Hematopoietic multipotent progenitor cell treated with erythropoietin and hydrocortisone succinate and interleukin-3 and kit ligand, for 4 days (in vitro differentiated cells): Measurements from ENCODE around the gene EGLN2.
"Not testable (repeated sequence)": the region's sequence is repeated elsewhere in the genome, so short reads cannot be mapped to it uniquely, and the experiment has no call there.

Source experiments
- DNase-seq: peaks from one replicate; pipeline ENCODE4 v3.0.0-alpha.2; 2015

The EGLN2 gene

DNA sequence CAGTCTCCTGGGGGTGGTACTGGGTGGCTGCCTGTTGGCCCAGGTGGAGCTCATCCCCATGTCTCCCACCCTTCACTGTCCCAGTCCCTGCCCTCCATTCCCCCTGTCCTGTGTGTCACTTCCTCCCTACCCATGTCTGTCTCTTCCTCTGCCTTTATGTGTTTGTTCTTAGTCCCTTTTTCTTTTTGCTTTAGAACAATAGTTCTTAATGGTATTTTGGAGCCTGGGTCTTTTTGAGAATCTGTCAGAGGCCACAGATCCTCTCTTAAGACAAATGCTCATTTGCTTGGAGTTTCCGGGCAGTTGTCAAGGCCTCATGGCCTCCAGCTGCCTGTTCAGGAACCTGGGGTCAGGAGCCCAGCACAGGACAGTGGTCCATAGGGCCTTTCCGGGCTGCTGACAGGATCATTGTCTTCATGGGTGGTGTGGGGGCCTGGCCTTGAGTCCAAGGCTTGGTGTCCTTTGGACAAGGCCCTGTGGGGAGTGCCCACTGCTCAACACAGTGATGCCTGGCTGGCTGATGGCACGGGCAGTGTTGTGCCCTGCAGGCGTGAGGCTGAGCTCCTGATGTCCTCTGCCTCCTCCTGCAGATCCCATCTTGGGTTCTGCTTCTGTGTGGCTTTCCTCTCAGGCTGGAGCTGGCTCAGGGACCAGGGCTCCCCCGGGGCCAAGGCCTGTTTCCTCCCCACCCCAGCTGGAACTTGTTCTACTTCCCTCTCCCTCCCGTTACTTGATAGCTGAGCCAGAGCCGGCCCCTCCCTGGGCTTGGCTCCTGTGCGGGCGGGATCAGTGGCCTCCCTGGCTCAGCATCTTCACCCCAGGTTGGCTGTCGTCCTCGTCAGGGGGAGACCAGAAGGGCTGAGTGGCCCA is 3.5 kb downstream of the EGLN2 start:
- DNase-seq: peak; percentile 47

DNA sequence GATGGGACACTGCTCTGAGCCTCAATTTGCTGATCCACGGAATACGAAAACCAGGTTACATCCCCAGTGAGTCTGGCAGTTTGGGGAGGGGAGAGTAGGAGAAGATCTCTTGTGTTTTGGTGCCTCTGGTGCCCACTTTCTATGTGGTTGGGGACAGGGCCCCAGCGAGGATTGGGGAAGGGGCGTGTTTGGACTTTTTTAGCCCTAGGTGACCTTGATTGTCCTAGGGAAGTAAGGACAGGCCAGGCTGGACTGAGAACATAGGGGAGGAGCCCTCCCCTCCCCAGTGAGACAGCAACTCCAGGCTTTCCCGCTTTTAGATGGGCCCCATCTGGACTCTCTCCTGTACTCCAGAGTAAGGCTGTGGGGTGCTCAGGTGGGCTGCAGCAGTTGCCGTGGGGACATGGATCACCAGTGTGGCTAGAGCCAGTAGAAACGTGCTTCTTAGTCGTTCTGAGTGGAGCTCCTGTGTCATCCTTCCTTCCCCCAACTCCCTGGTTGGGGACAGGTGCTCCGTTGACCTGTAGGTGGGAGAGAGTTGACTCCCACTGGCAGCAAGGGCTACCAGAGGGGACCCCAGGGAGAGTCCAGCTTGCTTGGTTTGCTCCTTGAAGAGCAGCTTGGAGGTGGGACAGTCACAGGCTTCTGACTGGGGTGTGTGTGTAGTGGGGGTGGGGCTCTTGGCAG is 4.3 kb downstream of the EGLN2 start:
- DNase-seq: no peak

DNA sequence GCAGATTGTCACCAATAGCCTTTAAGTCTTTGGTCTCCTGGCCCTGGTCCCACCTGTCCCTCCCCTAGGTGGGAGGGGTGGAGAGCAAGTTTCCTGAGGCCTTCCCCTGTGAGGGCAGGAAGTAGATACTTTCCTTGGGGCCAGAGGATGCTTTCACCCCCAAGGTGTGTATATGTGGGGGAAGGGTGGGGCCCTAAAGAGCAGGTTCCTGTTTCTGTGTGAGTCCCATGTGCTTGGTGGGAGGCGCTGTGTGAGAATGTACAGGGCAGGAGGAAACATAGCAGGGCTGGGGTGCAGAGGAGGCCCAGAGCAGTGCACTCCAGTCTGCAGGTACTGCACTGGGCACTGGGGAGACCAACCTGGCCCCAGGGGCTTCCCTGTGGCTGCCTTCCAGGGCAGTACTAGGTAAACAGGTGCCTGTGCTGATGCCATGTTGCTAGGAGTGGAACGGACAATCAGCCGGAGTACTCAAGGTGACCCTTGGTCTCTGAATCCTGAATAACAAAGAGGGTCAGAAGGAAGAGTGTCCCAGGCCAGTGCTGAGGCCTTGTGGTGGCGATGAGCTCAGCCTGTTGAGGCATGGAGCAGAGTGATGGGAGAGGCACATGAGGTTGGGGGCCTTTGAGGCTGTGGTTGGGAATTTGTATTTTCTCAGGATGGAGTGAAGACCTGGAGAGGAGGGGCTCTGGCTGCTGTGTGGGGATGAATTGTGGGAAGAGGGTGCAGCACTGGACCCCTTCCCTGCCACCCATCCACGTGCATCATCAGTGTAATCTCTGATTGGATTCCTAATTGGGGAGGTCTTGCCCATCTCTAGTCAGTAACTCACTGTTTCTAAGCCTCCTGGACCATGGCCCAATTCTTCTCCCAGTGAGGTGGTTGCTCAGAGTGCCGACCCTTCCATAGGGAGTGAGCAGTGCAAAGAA is 5.1 kb downstream of the EGLN2 start:
- DNase-seq: peak; percentile 56

DNA sequence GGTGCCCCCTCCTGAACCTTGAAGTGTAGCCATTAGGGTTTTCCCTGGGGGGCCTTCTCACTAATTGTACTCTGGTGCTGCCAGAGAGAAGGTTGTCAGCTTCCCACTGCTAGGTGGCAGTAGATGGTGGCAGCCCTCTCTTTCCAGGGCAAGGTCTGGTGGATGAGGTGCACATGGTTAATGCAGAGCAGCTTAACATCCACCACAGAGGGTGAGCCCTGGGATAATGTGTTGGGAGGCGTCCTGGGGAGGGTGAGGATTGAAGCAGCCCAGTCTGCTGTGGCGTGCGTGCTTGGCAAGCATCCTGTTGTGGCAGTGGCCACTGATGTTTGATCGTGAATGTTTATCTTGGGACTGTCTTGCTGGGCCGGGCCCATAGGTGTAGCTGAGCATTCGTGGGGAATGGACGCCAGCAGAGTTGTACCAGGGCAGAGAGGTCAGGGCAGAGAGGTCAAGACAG is 5.8 kb downstream of the EGLN2 start:
- no peak for DNase-seq

DNA sequence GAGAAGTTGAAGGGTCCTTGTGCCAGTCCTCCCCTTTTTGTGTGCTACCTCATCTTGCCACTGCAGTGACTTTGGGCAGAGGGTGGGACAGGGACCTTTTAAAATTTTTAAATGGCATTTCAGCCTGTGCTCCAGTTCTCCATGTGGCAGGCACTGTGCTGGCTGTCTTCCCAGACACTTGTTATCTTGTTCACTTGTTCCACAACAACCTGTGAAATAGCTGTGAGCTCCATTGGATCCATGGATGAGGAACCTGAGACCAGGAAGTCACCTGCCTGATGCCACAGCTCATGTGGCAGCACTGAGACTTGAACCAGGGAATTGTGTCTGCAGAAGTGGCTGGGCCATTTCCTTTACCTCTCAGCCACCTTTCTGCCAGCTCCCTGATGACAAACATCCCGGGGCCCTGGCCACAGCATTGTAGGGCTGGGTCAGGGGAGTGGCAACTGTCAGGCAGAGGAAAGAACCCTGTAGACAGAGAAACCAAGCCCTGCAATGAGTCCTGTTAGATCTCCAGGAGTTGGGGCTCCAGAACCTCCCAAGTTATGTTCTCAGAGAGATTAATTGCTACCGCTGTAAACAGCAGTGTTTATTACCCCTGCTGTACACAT is 6.4 kb downstream of the EGLN2 start:
- DNase-seq: no peak

DNA sequence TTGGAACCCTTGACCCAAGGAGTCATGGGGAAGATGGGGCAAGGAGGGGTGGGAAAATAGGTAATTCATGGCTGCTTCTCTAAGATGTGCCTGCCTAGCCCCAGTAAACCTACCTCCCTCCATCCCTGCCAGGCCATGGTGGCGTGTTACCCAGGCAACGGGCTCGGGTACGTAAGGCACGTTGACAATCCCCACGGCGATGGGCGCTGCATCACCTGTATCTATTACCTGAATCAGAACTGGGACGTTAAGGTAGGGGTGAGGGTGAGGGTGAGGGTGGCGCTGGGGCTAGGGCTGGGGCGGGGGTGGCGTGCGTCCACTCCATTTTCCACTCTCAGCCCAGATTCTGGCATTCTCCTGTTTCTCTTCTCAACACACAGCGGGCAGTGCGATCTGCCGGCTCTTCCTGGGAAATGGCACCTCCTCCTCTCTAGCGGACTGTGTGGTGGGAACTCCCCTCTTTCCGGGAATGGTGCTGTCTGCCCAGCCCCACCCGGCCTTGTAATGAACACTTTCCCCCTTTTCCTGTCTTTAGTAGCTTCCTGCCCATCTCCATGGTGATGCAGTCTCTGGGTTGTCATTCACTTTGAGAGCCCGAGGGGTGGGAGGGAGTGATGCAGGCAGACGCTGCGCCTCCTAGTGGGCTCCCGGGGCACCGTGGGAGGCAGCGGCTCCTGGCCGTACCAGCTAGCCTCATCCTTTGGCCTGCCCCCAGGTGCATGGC is 7.6 kb downstream of the EGLN2 start:
- DNase-seq: peak; percentile 91

DNA sequence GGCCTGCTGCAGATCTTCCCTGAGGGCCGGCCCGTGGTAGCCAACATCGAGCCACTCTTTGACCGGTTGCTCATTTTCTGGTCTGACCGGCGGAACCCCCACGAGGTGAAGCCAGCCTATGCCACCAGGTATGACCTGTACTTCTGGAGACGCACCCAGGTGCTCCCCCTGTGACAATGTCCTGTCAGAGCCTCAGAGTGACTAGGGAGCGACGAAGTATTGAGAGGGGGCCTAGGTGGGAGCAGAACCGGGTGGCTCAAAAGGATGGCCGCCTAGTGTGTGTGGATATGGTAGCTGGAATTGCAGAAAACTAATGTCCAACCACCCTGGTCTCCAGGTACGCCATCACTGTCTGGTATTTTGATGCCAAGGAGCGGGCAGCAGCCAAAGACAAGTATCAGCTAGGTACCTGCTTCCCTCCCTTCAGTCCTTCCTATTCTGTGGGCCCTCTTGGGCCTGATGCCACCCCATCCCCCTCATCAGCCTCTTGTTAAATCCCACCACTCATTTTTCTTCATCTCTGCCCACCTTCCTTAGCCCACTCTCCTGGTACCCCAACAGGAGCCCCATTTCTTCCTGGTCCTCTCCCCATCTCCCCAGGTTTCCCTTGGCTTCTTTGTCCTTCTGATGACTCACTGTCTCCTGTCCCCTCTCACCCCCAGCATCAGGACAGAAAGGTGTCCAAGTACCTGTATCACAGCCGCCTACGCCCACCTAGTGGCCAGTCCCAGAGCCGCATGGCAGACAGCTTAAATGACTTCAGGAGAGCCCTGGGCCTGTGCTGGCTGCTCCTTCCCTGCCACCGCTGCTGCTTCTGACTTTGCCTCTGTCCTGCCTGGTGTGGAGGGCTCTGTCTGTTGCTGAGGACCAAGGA is 8.4 kb downstream of the EGLN2 start:
- no peak for DNase-seq

DNA sequence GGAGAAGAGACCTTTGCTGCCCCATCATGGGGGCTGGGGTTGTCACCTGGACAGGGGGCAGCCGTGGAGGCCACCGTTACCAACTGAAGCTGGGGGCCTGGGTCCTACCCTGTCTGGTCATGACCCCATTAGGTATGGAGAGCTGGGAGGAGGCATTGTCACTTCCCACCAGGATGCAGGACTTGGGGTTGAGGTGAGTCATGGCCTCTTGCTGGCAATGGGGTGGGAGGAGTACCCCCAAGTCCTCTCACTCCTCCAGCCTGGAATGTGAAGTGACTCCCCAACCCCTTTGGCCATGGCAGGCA is 9.0 kb downstream of the EGLN2 start:
- no peak for DNase-seq

DNA sequence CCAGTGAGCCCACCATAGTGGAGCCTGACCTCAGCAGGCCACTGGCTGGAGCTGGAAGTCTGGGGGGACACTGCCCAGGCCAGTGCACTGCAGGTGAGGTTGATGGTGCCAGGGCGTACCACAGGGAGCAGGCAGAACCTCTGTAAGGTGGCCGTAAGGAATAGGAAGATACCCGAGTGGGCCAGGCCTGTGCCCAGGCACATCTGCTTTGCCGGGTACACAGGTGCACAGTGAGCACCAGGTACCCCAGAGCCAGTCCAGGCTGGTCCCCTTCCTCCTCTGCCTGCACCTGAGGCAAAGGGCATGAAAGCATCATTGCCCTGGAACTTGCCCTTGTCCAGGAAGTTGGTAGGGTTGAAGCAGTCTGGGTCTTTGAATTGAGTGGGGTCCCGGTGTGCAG is 9.5 kb downstream of the EGLN2 start:
- no peak for DNase-seq

DNA sequence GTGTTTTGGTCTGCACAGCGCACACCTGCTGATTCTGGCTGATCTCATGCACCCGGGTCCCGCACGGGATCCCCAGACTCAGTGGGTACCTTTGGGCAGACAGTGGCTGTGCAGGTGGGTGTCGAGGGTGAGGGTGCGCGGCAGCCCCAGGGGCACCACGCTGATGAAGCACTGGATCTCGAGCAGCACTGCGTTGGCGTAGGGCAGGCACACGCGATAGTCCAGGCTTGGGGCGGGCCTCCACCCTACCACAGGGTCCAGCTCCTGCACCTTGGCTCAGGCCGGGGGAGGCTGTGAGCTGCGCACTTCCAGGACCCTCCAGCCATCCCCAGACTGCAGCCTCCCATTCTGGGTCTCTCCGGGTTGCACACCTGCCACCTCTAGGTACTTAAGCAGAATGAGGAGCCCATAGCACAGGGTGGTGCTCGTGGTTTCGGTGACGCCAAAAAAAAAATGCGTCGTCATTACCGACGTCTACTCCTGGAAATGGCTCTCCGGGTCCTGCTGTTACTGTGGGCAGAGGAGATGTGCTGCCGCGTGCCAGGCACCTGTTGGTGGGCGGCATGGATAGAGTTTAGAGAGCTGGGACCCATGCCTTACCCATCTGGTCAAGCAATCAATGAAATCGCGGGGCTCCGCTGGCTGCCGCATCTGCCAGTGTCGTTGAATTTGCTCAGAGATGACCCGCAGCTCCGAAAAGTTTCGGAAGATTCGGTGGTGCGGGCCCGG is 10.5 kb downstream of the EGLN2 start:
- DNase-seq: no peak

DNA sequence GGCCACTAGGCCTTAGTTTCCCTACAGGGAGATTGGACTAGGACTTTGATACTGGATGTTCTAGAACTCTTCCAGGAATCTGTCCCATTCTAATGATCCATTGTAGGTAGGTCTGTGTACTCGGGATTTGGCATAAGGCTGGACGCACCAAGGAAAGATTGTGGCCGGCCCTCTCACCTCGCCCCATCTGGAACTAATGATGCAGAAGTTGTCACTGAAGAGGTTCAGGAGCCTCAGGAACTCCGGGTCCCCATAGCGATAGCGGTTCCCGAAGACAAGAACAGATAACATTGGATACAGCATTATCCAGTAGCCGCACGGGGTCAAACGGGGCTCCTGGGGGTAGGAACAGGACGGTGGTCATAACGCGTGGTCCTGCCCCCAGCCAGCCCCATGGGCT is 11.2 kb downstream of the EGLN2 start:
- no peak for DNase-seq

DNA sequence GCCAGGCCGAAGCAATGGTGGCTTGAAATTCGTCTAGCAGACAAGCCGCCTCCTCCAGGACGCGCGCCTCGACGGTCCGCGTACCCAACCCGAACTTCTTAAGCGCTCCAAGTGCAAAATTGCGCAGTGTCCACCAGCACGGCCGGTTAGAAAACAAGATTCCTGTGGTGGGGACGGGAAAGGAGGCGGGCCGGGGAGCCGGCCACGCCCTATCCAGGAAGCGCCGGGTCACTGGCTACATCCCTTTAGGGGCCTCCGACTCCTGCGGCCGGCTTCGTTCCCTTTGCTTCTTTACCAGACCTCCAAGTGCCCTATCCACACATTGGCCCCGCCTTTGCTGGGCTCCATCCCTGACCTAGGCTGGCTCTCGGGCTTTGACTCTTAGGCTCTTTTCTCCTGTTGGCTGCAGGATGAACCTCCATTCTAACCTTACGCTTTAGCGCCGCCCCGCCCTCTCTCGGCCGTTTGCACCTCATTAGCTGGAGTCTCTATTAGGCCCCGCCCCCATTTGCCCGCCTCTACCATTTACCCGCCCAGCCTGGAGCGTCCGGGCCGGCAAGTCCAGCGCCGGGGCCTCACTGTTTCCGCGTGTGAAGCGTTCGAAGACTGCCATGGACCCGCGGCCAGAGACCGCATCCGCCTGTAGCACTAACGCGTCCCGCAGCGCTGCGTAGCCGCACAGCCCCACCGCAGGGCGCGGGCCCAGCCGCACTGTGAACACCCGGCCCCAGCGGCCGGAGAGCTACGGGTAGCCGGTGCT is 11.8 kb downstream of the EGLN2 start:
- peak; percentile 86 for DNase-seq

DNA sequence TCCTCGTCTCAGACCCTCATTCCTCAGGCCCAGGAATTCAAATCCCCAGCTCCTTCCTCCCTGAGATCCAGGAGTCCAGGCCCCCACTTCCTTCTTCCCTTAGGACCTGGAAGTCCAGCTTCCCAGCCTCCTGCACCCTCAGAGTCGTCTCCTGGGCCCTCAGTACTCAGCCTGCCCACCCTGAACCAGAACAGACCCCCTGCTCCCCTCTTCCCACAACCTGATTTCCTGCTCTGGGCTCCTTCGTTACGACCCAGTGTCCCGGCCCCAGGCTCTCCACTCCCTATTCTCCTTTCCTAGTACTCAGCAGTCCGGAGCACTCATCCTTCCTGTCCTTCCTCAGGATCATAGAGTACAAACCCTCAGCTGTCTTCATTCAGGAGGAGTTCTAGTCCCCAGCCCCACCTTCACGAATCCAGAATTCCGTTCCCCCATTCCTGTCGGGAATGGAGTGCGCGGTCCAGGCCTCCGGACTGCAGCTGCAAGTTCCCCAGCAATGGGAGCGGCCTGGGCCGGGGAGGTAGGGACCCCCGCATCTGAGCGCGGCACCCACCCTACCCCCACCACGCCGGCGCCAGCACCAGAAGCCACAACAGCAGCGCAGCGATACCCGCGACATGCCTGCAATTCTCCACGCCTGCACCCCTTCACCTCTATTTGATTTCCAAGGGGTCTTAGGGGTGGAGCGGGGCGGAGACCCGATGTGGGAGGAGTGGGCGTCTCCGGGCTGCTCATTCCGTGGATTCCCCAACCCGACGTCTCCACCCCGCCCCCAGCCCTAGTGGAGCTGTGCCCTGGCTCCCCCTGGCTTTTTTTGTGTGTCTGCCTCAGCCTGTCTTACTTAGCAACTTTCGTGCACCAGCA is 12.7 kb downstream of the EGLN2 start:
- DNase-seq: peak; percentile 60

DNA sequence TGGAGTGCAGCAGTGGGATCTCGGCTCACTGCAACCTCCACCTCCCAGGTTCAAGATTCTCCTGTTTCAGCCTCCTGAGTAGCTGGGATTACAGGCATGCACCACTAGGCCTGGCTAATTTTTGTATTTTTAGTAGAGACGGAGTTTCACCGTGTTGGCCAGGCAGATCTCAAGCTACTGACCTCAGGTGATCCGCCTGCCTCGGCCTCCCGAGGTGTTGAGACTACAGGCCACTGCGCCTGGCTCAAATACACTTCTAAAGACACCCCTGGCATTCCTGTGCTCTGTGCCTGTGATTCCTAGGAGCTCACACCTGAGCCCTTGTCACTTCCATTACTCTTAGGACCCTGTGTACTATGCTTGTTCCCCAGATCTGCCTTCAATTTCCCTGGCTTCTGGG is 13.6 kb downstream of the EGLN2 start:
- DNase-seq: not testable (repeated sequence)

DNA sequence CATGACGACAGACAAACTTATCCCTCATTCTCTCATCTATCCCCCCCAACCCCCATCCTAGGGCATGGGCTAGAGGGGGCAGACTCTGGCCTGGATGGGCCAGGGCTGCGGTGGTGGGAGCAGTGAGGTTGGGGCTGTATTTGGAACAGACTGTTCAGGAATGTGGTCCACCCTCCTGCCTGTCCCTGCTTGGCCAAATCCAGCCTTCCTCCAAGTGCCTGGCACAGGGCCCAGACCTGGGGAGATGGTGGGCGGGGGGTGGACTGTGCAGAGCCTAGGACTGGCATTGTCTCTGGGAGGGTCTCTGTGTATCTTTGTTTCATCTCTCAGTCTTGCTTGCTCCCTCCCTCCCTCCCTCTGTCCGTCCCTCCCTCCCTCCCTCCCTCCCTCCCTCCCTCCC is 14.2 kb downstream of the EGLN2 start:
- no peak for DNase-seq

DNA sequence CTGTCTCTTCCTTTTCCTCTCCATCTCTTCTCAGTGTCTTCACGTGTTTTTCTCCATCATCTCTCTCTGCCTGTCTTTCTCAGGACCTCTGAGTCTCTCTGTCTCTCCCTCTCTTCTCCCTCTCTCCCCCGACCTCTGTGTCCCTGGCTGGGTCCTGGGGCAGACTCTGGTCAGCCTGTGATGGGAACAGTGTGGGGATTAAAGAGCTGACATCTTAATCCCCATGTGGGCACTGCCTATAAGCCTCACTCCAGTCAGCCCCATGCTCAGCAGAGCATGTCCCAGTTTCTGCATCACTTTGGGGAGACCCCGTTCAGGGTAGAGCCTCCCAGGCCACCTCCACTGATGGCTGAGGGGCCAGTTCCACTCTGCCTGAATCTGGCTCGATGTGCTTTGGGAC is 16.2 kb downstream of the EGLN2 start:
- DNase-seq: no peak

DNA sequence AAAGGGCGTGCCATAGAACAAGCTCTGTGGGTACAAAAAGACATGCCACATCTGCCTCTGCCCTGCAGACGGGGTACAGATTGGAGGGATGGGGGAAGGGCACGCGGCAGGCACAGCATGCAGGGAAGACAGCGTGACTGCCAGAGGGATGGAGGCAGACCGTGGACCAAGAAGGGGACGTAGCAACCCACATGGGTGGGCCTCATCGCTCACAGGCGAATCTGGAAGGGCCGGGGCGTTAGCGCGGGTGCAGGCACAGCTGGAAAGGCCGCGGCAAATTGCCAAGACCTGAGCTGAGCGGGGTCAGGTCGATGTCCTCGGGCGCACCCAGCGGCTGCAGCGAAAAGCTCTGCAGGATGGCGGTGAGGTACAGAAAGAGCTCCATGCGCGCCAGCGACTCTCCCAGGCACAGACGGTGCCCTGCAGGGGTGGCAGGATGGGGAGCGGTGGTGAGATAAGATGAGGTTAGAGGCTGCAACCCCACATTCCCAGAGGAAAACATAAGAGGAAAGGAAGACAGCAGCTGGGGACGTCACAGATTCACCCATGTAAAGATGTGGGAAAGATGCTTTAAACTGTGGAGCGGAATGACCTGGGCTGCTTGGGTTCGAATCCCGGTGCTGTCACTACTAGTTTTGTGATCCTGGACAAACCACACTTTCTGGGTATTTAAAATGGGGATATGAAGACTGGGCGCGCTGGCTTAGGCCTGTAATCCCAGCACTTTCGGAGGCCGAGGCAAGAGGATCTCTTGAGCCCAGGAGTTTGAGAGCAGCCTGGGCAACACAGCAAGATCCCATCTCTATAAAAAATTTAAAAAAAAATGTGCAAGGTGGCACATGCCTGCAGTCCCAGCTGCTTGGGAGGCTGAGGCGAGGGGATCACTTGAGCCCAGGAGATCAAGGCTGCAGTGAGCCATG is 19.7 kb downstream of the EGLN2 start:
- DNase-seq: peak; percentile 82
